Karpas-422 (cell line): Measurements from ENCODE around the gene ANAPC7. TPM values are rescaled to one million over a fixed set of nuclear protein-coding genes. Genes with fewer than 3 reads are reported as not detected.
"Not testable (repeated sequence)": the region's sequence is repeated elsewhere in the genome, so short reads cannot be mapped to it uniquely, and the experiment has no call there.

Experiments used
- DNase-seq: peaks from one replicate; pipeline ENCODE4 v3.0.0-alpha.2; 2015
- H2AFZ ChIP-seq: fragments of 200-600 bp; sonication (generic); 2 replicates; pipeline ENCODE4 v1.6.1; 2014; ENCODE audit warnings: antibody characterized with exemption, low read length, mixed read lengths
- H3K27ac ChIP-seq: fragments of 200-600 bp; sonication (generic); 2 replicates; pipeline ENCODE4 v1.5.1; 2014; ENCODE audit warnings: mild to moderate bottlenecking, low read length, moderate library complexity
- H3K27me3 ChIP-seq: fragments of 200-600 bp; sonication (generic); 2 replicates; pipeline ENCODE4 v1.6.1; 2014; ENCODE audit warnings: low read length, mixed read lengths
- H3K36me3 ChIP-seq: fragments of 200-600 bp; sonication (generic); 2 replicates; pipeline ENCODE4 v1.6.1; 2014; ENCODE audit warnings: low read length, mixed read lengths; ENCODE audit not compliant: insufficient read depth
- H3K4me1 ChIP-seq: fragments of 200-600 bp; sonication (generic); 2 replicates; pipeline ENCODE4 v1.6.1; 2014; ENCODE audit warnings: mild to moderate bottlenecking, low read length, mixed read lengths
- H3K4me2 ChIP-seq: fragments of 200-600 bp; sonication (generic); 2 replicates; pipeline ENCODE4 v1.6.1; 2014; ENCODE audit warnings: low read length, low read depth, mild to moderate bottlenecking; ENCODE audit not compliant: poor library complexity, severe bottlenecking
- H3K4me3 ChIP-seq: fragments of 200-600 bp; sonication (generic); 2 replicates; pipeline ENCODE4 v1.5.1; 2014; ENCODE audit warnings: mild to moderate bottlenecking, antibody characterized with exemption, low read length, mixed read lengths
- H3K79me2 ChIP-seq: fragments of 200-600 bp; sonication (generic); 2 replicates; pipeline ENCODE4 v1.6.1; 2014; ENCODE audit warnings: mild to moderate bottlenecking, low read length, mixed read lengths
- H3K9ac ChIP-seq: fragments of 200-600 bp; sonication (generic); 2 replicates; pipeline ENCODE4 v1.6.0; 2014; ENCODE audit warnings: low read length
- H3K9me2 ChIP-seq: fragments of 200-600 bp; sonication (generic), shearing (Covaris generic); replicated peaks from 2 replicates; pipeline ENCODE4 v1.6.0; 2014; ENCODE audit warnings: mild to moderate bottlenecking, low read length, moderate library complexity; ENCODE audit not compliant: insufficient read depth
- H3K9me3 ChIP-seq: fragments of 300-700, 200-600 bp; sonication (generic); 2 replicates; pipeline ENCODE4 v1.6.1; 2014; ENCODE audit warnings: low read length, mixed read lengths
- H4K20me1 ChIP-seq: fragments of 200-600 bp; sonication (generic); 2 replicates; pipeline ENCODE4 v1.6.1; 2014; ENCODE audit warnings: mild to moderate bottlenecking, antibody characterized with exemption, low read length, low read depth; ENCODE audit not compliant: insufficient read depth
- total RNA-seq: library from RNA; depleted of rRNA; stranded (reverse); fragments of >200 nt; shearing (Covaris generic); gene quantifications from 2 replicates; pipeline ENCODE4 v1.2.3, GENCODE V29; 2014; ENCODE audit warnings: low replicate concordance

ANAPC7 gene
- total RNA-seq, 1 experiment from 2014 or later: 62.1 TPM

GRCh38 chr12:110361216-110361615 is 42.3 kb downstream of the ANAPC7 start:
- Histone ChIP-seq H3K79me2 (no peaks in the 10 kb centered on the region), H3K9me3 (no peaks in the 10 kb centered on the region), H3K27me3 (no peaks in the 10 kb centered on the region), H3K9me2 (no peaks in the 10 kb centered on the region), H3K4me1 (no peaks in the 10 kb centered on the region), H2AFZ (no peak overlapping the region), H3K27ac (no peak overlapping the region), H3K36me3 (no peaks in the 10 kb centered on the region), H3K4me2 (no peak overlapping the region), H3K9ac (no peak overlapping the region), H4K20me1 (no peaks in the 10 kb centered on the region), H3K4me3 (no peak overlapping the region)
- DNase-seq: no peak

GRCh38 chr12:110358384-110359097 is 45.0 kb downstream of the ANAPC7 start:
- not testable (repeated sequence) for H3K79me2 ChIP-seq, H3K9ac ChIP-seq, H3K4me2 ChIP-seq, H3K9me2 ChIP-seq, H4K20me1 ChIP-seq, H3K9me3 ChIP-seq, H3K27ac ChIP-seq, H3K4me1 ChIP-seq, H2AFZ ChIP-seq, H3K36me3 ChIP-seq, H3K27me3 ChIP-seq, H3K4me3 ChIP-seq
- peak; percentile 64 for DNase-seq

- no peaks in the 10 kb centered on the region for H3K27me3 ChIP-seq
- no peaks in the 10 kb centered on the region for H3K9me3 ChIP-seq
- H3K4me3 ChIP-seq: no peak overlapping the region
- DNase-seq: peak; percentile 74
- no peaks in the 10 kb centered on the region for H3K9me2 ChIP-seq
- no peak overlapping the region for H3K27ac ChIP-seq
- no peaks in the 10 kb centered on the region for H3K79me2 ChIP-seq
- H3K4me2 ChIP-seq: no peak overlapping the region
- H3K9ac ChIP-seq: no peak overlapping the region
- no peaks in the 10 kb centered on the region for H3K4me1 ChIP-seq
- H4K20me1 ChIP-seq: no peaks in the 10 kb centered on the region
- H3K36me3 ChIP-seq: peaks cover 17% of the 10 kb centered on the region; the same call in 1 of the 2 replicates
- no peak overlapping the region for H2AFZ ChIP-seq
Observed at GRCh38 chr12:110355073-110355472, 48.4 kb downstream of the ANAPC7 start.

GRCh38 chr12:110354172-110354780 is 49.2 kb downstream of the ANAPC7 start:
- Histone ChIP-seq H3K9ac (no peak overlapping the region), H3K79me2 (no peaks in the 10 kb centered on the region), H3K36me3 (peaks cover 17% of the 10 kb centered on the region; the same call in 1 of the 2 replicates), H3K4me2 (no peak overlapping the region), H3K9me2 (no peaks in the 10 kb centered on the region), H4K20me1 (no peaks in the 10 kb centered on the region), H3K9me3 (no peaks in the 10 kb centered on the region), H3K27me3 (no peaks in the 10 kb centered on the region), H3K27ac (no peak overlapping the region), H3K4me1 (no peaks in the 10 kb centered on the region), H3K4me3 (no peak overlapping the region), H2AFZ (no peak overlapping the region)
- DNase-seq: no peak

- no peaks in the 10 kb centered on the region for H3K4me1 ChIP-seq
- H3K4me3 ChIP-seq: no peak overlapping the region
- no peak for DNase-seq
- no peaks in the 10 kb centered on the region for H4K20me1 ChIP-seq
- H3K27me3 ChIP-seq: no peaks in the 10 kb centered on the region
- no peaks in the 10 kb centered on the region for H3K79me2 ChIP-seq
- H2AFZ ChIP-seq: no peak overlapping the region
- no peak overlapping the region for H3K9ac ChIP-seq
- no peaks in the 10 kb centered on the region for H3K9me3 ChIP-seq
- no peak overlapping the region for H3K4me2 ChIP-seq
- no peak overlapping the region for H3K27ac ChIP-seq
- no peaks in the 10 kb centered on the region for H3K9me2 ChIP-seq
- peaks cover 26% of the 10 kb centered on the region; the same call in 1 of the 2 replicates for H3K36me3 ChIP-seq
Observed at GRCh38 chr12:110353211-110353965, 50.1 kb downstream of the ANAPC7 start.

- Histone ChIP-seq H3K4me2 (no peak overlapping the region), H3K4me3 (no peak overlapping the region), H3K79me2 (no peaks in the 10 kb centered on the region), H3K27ac (no peak overlapping the region), H2AFZ (no peak overlapping the region), H3K4me1 (no peaks in the 10 kb centered on the region), H3K36me3 (peaks cover 36% of the 10 kb centered on the region; the same call in 1 of the 2 replicates), H4K20me1 (no peaks in the 10 kb centered on the region), H3K27me3 (no peaks in the 10 kb centered on the region), H3K9me3 (no peaks in the 10 kb centered on the region), H3K9ac (no peak overlapping the region), H3K9me2 (no peaks in the 10 kb centered on the region)
- no peak for DNase-seq
Observed at GRCh38 chr12:110352401-110352800, 51.1 kb downstream of the ANAPC7 start.

GRCh38 chr12:110351119-110351518 is 52.4 kb downstream of the ANAPC7 start:
- Histone ChIP-seq H3K9ac (no peak overlapping the region), H3K79me2 (no peaks in the 10 kb centered on the region), H3K4me3 (no peak overlapping the region), H3K9me3 (no peaks in the 10 kb centered on the region), H3K27ac (no peak overlapping the region), H3K9me2 (no peaks in the 10 kb centered on the region), H3K36me3 (peaks cover 46% of the 10 kb centered on the region; the same call in 1 of the 2 replicates), H3K4me2 (no peak overlapping the region), H3K27me3 (no peaks in the 10 kb centered on the region), H2AFZ (no peak overlapping the region), H4K20me1 (no peaks in the 10 kb centered on the region), H3K4me1 (no peaks in the 10 kb centered on the region)
- no peak for DNase-seq

GRCh38 chr12:110349514-110350151 is 53.9 kb downstream of the ANAPC7 start:
- Histone ChIP-seq H2AFZ (no peak overlapping the region), H3K9me2 (no peaks in the 10 kb centered on the region), H3K36me3 (peaks cover 61% of the 10 kb centered on the region), H3K4me3 (no peak overlapping the region), H4K20me1 (no peaks in the 10 kb centered on the region), H3K9me3 (no peaks in the 10 kb centered on the region), H3K27me3 (no peaks in the 10 kb centered on the region), H3K27ac (no peak overlapping the region), H3K9ac (no peak overlapping the region), H3K4me2 (no peak overlapping the region), H3K4me1 (peaks cover 10% of the 10 kb centered on the region), H3K79me2 (no peaks in the 10 kb centered on the region)
- no peak for DNase-seq
